Measurements from ENCODE around the gene ZNF516. TPM values are rescaled to one million over a fixed set of nuclear protein-coding genes. Genes with fewer than 3 reads are reported as not detected.

The ZNF516 gene
- total RNA-seq, 1 experiment from 2014 or later, result 8.2 TPM

DNA sequence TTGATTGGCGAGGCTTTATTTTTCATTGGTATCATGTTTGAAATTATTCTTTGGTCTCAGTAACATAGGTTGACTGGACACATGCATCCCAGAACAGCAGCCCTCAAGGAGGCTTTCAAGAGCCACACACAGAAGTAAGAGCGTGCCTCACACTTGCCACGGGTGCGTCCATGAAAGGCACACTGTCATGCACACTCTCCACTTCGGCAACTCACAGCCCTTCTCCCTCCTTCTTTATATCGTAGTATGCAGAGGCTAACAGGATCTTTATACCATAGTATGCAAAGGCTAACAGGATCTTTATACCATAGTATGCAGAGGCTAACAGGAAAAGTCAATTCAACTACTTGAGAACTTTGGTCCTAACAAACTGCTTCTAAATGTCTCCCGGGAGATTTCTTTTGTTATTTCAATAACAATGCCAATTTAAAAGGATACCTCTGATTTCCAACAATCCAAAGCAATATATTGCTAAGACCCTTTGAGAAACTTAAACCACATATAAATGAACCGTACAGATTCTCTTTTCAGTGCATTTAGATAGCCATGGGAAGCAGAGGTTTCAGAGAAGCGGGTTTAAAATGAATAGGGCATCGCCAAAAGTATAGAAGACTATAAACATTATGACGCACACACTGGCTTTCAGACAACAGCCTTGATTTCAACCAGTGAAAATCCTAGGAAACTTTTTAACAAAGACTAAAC is 26.5 kb upstream of the ZNF516 start:
- no peaks in the 10 kb centered on the region for H3K9me3 ChIP-seq (replicated peaks)
- DNase-seq, result no peak

GRCh38 chr18:76518860-76519538 is 24.0 kb upstream of the ZNF516 start:
- H3K4me3 ChIP-seq, result no peak overlapping the region
- no peaks in the 10 kb centered on the region for H3K27me3 ChIP-seq
- no peaks in the 10 kb centered on the region for H3K36me3 ChIP-seq
- no peaks in the 10 kb centered on the region for H3K4me1 ChIP-seq
- DNase-seq, result no peak
- H3K9me3 ChIP-seq (replicated peaks), result no peaks in the 10 kb centered on the region
- no peak overlapping the region for H3K27ac ChIP-seq

More for the DNA sequence above, 26.5 kb upstream of the ZNF516 start:
- Histone ChIP-seq H3K36me3 (no peaks in the 10 kb centered on the region), H3K27me3 (no peaks in the 10 kb centered on the region), H3K4me3 (no peak overlapping the region), H3K27ac (no peak overlapping the region), H3K4me1 (no peaks in the 10 kb centered on the region)

DNA sequence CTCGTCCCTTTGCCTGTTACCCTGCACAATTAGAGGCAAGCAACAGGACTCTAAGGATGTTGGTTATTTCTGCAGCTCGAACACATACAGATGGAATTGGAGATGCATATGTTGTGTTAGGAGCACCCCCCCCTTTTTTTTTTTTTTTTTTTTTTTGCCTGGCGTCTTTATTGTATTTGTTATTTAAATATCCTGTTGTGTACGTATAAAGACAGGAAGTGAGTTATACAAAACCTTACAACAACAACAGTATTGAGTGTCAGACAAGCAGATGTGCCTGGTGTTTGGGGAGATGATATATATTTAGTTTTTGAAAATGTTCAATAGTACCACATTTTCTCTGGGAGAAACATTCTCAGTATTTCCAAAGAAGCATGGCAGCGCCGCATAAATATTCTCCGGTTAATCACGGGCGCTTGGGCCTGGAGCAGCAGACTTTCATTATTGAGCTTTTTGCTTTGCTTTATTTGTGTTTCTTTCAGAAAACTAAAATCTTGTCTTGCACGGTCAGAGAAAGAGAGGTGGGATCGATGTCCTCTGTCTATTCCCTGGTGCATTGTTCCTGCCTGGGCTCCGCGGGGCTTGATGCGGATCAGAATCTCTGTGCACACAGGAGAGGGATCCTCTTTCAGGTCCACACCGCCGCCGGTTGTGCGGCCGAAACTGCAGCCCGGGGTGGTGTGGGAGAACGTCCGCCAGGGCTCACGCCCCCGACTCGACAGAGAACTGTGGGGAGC is 23.2 kb upstream of the ZNF516 start:
- Histone ChIP-seq H3K9me3 (replicated peaks) (no peaks in the 10 kb centered on the region), H3K27ac (no peak overlapping the region), H3K4me1 (no peaks in the 10 kb centered on the region), H3K36me3 (no peaks in the 10 kb centered on the region), H3K4me3 (no peak overlapping the region), H3K27me3 (no peaks in the 10 kb centered on the region)
- DNase-seq, result no peak

DNA sequence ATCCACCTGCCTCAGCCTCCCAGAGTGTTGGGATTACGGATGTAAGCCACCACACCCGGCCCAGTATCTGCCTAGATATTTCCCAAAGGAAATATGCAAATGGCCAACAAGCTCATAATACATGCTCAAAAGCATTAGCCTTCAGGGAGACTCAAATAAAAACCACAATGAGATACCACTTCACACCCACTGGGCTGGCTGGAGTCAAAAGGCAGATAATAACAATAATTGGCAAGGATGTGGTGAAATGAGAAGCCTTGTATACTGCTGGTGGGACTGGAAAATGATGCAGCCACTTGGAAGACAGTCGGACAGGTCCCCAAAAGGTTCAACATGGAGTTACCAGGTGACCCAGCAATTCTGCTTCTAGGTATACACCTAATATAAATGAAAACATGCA is 20.5 kb upstream of the ZNF516 start:
- no peaks in the 10 kb centered on the region for H3K4me1 ChIP-seq
- no peak overlapping the region for H3K27ac ChIP-seq
- DNase-seq, result no peak
- no peaks in the 10 kb centered on the region for H3K36me3 ChIP-seq
- H3K27me3 ChIP-seq, result no peaks in the 10 kb centered on the region
- no peaks in the 10 kb centered on the region for H3K9me3 ChIP-seq (replicated peaks)
- H3K4me3 ChIP-seq, result no peak overlapping the region

GRCh38 chr18:76514573-76514972 is 19.5 kb upstream of the ZNF516 start:
- DNase-seq, result no peak
- Histone ChIP-seq H3K4me3 (no peak overlapping the region), H3K27me3 (no peaks in the 10 kb centered on the region), H3K27ac (no peak overlapping the region), H3K9me3 (replicated peaks) (no peaks in the 10 kb centered on the region), H3K36me3 (no peaks in the 10 kb centered on the region), H3K4me1 (no peaks in the 10 kb centered on the region)

DNA sequence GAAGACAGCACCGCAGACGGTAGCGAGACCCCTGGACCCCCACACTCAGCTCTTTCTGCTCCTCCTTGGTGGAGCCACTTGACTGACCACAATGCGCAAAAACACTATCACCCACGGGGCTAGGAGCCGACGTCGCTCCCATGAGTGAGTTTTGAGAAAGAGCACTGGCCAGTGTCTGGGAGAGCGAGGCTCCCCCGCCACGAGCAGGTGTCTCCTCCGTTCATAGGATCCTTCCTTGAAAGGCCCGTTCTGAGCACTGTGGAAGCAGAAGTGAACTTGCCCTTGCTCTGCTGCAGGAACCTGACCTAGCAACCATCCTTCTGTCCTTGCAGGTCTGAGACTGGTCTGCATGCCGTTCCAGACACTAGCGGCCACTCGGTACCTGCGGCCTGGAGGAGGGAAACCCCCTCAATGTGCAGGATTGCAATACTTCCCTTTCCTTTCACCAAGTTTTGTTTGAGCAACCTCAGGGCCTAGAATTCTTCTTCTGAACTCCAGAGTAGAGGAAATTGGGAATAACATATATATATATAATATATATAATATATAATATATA is 12.9 kb upstream of the ZNF516 start:
- DNase-seq, result no peak

DNA sequence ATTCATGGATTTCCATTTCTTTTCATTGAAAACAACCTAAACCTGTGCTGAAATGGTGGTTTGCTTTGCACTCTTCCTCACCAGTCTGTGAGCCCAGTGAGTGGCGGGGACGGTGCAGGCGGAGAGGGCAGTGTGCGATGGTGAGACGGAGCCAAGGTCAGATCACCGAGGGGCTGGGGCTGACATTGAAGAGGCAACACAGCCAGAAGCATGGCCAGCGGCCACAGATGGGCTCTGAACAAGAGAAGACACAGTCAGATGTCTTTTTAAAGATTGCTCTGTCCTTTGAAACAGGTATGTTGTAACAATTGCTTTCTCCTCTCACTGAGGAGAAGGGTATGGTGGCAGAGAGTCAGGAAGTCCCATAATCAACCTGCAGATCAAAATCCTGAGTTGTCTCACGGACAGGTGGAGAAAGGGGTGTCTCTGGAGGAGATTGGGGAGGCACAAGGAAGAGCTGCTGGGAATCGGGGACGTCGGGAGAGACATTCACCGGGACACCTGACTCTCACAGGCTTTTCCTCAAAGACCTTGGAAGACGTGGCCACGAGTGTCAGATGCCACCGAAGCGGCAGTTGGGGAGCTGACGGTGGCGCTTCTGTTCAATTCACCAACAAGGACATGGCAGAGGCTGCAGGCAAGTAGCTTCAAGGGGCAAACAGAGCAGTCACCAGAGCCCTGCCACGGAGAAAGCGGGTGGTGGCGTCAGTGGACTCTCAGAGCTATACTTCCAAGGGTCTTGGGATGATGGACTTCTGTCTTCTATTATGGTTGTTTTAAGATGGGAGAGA is 12.1 kb upstream of the ZNF516 start:
- no peaks in the 10 kb centered on the region for H3K36me3 ChIP-seq
- DNase-seq, result no peak

More for the DNA sequence above, 12.9 kb upstream of the ZNF516 start:
- no peak overlapping the region for H3K27ac ChIP-seq
- no peaks in the 10 kb centered on the region for H3K4me1 ChIP-seq
- H3K9me3 ChIP-seq (replicated peaks), result no peaks in the 10 kb centered on the region
- H3K4me3 ChIP-seq, result no peak overlapping the region
- no peaks in the 10 kb centered on the region for H3K27me3 ChIP-seq
- H3K36me3 ChIP-seq, result no peaks in the 10 kb centered on the region

GRCh38 chr18:76506395-76506794 is 11.4 kb upstream of the ZNF516 start:
- Histone ChIP-seq H3K36me3 (no peaks in the 10 kb centered on the region), H3K9me3 (replicated peaks) (no peaks in the 10 kb centered on the region), H3K4me1 (no peaks in the 10 kb centered on the region), H3K4me3 (no peak overlapping the region), H3K27me3 (no peaks in the 10 kb centered on the region), H3K27ac (no peak overlapping the region)
- DNase-seq, result no peak

More for the DNA sequence above, 12.1 kb upstream of the ZNF516 start:
- H3K9me3 ChIP-seq (replicated peaks), result no peaks in the 10 kb centered on the region
- no peaks in the 10 kb centered on the region for H3K4me1 ChIP-seq
- no peak overlapping the region for H3K4me3 ChIP-seq
- H3K27ac ChIP-seq, result no peak overlapping the region
- no peaks in the 10 kb centered on the region for H3K27me3 ChIP-seq

DNA sequence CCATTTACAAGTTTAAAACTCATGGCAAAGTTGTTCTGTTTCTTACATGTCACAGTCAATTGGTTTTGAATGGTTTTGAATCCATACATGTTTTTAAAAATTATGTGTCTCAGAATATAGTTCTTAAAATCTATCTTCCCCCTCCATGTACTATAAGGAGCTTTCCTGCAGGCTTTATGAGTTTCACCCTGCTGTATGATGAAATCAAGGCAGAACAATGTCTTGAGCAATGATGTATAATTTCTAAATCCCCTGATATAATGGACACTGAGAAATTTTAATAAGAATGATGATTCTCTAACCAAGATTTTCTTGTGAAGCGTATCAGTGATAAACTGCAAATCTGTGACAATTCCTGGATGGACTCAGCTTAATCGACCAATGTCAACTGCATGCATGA is 10.6 kb upstream of the ZNF516 start:
- H3K36me3 ChIP-seq, result no peaks in the 10 kb centered on the region
- H3K27ac ChIP-seq, result no peak overlapping the region
- H3K9me3 ChIP-seq (replicated peaks), result no peaks in the 10 kb centered on the region
- no peaks in the 10 kb centered on the region for H3K27me3 ChIP-seq
- no peak for DNase-seq
- H3K4me1 ChIP-seq, result no peaks in the 10 kb centered on the region
- no peak overlapping the region for H3K4me3 ChIP-seq

DNA sequence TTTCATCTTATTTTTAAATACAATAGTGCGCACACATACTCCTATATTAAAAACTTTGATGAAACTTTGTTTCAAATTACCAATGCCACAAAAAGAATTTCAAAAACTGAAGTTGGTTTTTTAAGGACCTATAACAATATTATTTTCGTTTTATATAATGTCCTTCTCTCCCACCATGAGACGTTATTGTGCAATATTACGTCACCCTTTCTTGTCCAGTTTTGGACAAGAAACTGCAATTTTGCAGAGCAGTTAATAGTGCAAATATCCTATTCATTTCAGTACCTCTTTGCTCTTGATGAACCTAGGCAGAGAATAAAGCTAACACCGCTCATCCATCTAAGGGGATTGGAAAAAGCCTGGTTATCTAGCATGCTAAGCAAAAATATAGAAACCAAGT is 9.7 kb upstream of the ZNF516 start:
- Histone ChIP-seq H3K4me3 (no peak overlapping the region), H3K36me3 (no peaks in the 10 kb centered on the region), H3K9me3 (replicated peaks) (no peaks in the 10 kb centered on the region), H3K4me1 (no peaks in the 10 kb centered on the region), H3K27ac (no peak overlapping the region), H3K27me3 (no peaks in the 10 kb centered on the region)
- no peak for DNase-seq

- H3K4me3 ChIP-seq, result no peak overlapping the region
- H3K36me3 ChIP-seq, result no peaks in the 10 kb centered on the region
- no peak for DNase-seq
- no peaks in the 10 kb centered on the region for H3K4me1 ChIP-seq
- no peaks in the 10 kb centered on the region for H3K9me3 ChIP-seq (replicated peaks)
- H3K27me3 ChIP-seq, result no peaks in the 10 kb centered on the region
- no peak overlapping the region for H3K27ac ChIP-seq
Measured at GRCh38 chr18:76503649-76504386, 8.8 kb upstream of the ZNF516 start.

DNA sequence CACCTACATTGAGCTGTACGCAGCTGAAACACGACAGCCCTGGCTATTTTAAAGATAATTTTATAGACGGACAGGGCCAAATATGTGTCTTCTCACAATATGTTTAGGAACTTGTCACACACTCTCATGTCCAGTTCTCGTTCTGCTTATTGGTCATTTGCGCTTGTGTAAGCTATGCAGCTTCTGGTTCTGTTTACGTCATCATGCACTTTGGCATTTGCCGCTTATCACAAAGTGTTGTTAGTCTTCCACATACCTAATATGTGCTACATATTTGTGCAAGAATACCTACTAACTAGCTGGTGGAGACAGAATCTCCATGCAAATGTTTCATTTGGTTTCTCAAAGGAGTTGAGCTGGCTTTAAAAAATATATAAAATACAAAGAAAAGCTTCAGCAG is 7.5 kb upstream of the ZNF516 start:
- Histone ChIP-seq H3K27me3 (no peaks in the 10 kb centered on the region), H3K36me3 (no peaks in the 10 kb centered on the region), H3K9me3 (replicated peaks) (no peaks in the 10 kb centered on the region), H3K4me3 (no peak overlapping the region), H3K4me1 (no peaks in the 10 kb centered on the region), H3K27ac (no peak overlapping the region)
- no peak for DNase-seq

- H3K27ac ChIP-seq, result no peak overlapping the region
- no peaks in the 10 kb centered on the region for H3K27me3 ChIP-seq
Measured at GRCh38 chr18:76499637-76500340, 4.7 kb upstream of the ZNF516 start.

More at GRCh38 chr18:76499637-76500340, 4.7 kb upstream of the ZNF516 start:
- Histone ChIP-seq H3K4me3 (no peak overlapping the region), H3K36me3 (no peaks in the 10 kb centered on the region), H3K4me1 (no peaks in the 10 kb centered on the region), H3K9me3 (replicated peaks) (no peaks in the 10 kb centered on the region)
- no peak for DNase-seq
